Astrocyte of the spinal cord (primary cell): ENCODE results near the gene SDF4.

Experiments used
- DNase-seq: peaks from one replicate; pipeline ENCODE4 v3.0.0; 2011; ENCODE audit warnings: low read depth, low spot score
- H3K4me3 ChIP-seq: 2 replicates; pipeline ENCODE4 v1.5.1; 2011; ENCODE audit warnings: low read depth, mild to moderate bottlenecking, low read length, moderate library complexity
- in situ Hi-C: cut with HindIII; loops from 2 replicates; pipeline ENCODE4 v1.10.0; 2017; ENCODE audit warnings: low sequenced_read_pairs
- TF ChIP-seq, protein P1 (sequence below): IDR thresholded peaks from 2 replicates; pipeline ENCODE4 v1.5.1; 2012; ENCODE audit warnings: low read depth, mild to moderate bottlenecking, low read length, inconsistent platforms

The SDF4 gene

GRCh38 chr1:1228596-1229321, 3.0 kb downstream of the SDF4 start:
- no peak overlapping the region for H3K4me3 ChIP-seq
- in situ Hi-C loops = no loop called here
- no peak for DNase-seq
- TF ChIP-seq, protein P1, sequence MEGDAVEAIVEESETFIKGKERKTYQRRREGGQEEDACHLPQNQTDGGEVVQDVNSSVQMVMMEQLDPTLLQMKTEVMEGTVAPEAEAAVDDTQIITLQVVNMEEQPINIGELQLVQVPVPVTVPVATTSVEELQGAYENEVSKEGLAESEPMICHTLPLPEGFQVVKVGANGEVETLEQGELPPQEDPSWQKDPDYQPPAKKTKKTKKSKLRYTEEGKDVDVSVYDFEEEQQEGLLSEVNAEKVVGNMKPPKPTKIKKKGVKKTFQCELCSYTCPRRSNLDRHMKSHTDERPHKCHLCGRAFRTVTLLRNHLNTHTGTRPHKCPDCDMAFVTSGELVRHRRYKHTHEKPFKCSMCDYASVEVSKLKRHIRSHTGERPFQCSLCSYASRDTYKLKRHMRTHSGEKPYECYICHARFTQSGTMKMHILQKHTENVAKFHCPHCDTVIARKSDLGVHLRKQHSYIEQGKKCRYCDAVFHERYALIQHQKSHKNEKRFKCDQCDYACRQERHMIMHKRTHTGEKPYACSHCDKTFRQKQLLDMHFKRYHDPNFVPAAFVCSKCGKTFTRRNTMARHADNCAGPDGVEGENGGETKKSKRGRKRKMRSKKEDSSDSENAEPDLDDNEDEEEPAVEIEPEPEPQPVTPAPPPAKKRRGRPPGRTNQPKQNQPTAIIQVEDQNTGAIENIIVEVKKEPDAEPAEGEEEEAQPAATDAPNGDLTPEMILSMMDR = no peak

DNA sequence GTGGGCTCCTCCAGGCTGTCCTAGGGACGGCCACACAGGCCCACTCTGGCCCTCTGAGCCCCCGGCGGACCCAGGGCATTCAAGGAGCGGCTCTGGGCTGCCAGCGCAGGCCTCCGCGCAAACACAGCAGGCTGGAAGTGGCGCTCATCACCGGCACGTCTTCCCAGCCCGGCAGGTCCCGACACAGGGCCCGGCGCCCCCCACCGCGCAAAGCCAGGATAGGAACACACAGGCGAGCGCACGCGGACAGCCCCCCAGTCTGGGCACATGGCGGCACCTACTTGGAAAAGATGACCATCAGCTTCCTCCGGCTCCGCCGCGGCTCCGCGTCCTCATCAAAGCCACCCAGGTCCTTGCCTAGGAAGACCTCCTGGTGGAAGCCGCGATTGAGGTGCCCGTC, 3.6 kb downstream of the SDF4 start:
- in situ Hi-C loops = no loop called here

GRCh38 chr1:1227386-1227785, 4.4 kb downstream of the SDF4 start:
- no peak for DNase-seq
- in situ Hi-C loops = no loop called here
- TF ChIP-seq, protein P1 = no peak
- no peak overlapping the region for H3K4me3 ChIP-seq

More for the DNA sequence above, 3.6 kb downstream of the SDF4 start:
- TF ChIP-seq, protein P1 = no peak
- H3K4me3 ChIP-seq = no peak overlapping the region
- DNase-seq = no peak

DNA sequence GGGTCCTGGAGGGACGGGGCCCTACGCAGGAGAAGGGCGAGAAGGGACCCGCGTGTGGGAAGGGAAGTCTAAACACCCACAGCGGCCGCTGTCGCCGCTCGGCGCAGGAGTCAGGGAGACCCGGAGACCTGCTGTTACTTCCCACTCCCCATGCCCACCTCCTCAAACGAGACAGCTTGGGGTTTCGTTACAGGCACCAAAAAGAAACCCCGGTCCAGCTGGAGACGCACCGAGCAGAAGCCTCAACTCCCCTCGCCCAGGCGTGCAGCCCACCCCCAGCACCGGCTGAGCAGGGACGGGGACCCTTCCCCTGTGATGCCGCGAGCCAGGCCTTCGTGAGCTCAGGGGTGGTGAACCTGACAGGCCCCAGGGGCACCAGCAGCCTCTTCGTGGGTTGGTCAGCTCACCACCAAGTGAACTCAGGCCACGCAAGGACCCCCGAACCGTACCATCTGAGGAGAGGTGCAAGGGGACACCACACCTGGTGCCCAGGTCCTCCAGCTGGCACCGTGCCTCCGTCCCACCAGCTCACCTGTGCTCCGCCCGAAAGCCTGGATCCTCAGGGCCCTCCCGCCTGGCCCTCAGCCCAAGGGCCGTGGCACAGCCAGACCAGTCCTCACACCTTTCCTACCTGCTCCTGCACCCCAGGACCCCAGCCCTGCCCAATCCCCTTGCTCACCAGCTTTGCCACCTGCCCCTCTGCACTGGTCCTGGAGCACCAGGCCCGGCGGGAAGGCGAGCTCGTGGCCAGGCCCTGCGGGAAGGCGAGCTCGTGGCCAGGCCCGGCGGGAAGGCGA, 5.0 kb downstream of the SDF4 start:
- in situ Hi-C loops = no loop called here
- TF ChIP-seq, protein P1 = no peak
- no peak overlapping the region for H3K4me3 ChIP-seq
- DNase-seq = no peak

- in situ Hi-C loops = no loop called here
- no peak overlapping the region for H3K4me3 ChIP-seq
- TF ChIP-seq, protein P1 = no peak
- DNase-seq = no peak
These were observed 5.9 kb downstream of the SDF4 start for GRCh38 chr1:1225913-1226312.

- no peak for DNase-seq
- H3K4me3 ChIP-seq = no peak overlapping the region
- TF ChIP-seq, protein P1 = no peak
- in situ Hi-C loops = no loop called here
These were observed 6.5 kb downstream of the SDF4 start for GRCh38 chr1:1225238-1225845.
